Measurements from ENCODE around the gene USP28.

The USP28 gene

DNA sequence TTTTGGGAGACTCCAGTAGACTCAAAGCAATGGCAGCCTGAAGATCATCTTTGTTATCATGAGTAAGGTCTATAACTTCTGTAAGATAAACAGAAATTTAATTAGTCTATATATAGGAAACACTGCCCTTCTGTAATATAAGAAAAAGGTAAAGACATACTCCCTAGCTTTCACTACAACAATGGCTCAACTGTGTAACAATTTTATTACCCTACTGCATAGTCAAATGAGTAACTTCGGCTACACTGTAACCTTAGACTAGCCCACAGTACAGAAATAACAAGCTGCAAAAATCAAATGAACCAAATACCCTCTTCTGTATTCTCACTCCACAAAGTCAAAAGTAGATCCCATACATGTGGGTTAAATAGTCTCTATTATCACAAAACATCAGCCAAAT is 33.7 kb downstream of the USP28 start:
- no peak overlapping the region for H3K27ac ChIP-seq (ENCODE audit: extremely low read depth, low read depth, low read length)
- peaks cover 11 to 51% of the 10 kb centered on the region in 2 experiments for H3K36me3 ChIP-seq (ENCODE audit: control insufficient read depth in 2 of 2, insufficient read depth in 1 of 2, low read length in 2 of 2)
- H3K4me1 ChIP-seq (ENCODE audit: control insufficient read depth, insufficient read depth, low read length) = no peaks in the 10 kb centered on the region
- TF ChIP-seq WT1 (tag by site-specific recombination; IDR thresholded peaks at IDR 0.05) (peak; percentile 55; the same call in 1 of the 2 replicates), ZNF274 (IDR thresholded peaks at IDR 0.05; ENCODE audit: low read length) (no peak), ZNF274 (tag by site-specific recombination; IDR thresholded peaks at IDR 0.05; ENCODE audit: borderline replicate concordance) (no peak)
- ChIA-PET CTCF (no interaction called here), POLR2A (no interaction called here)
- H3K9me3 ChIP-seq (ENCODE audit: control insufficient read depth, insufficient read depth, low read depth, low read length) = no peaks in the 10 kb centered on the region
- H3K4me3 ChIP-seq (ENCODE audit: low read depth, low read length) = no peak overlapping the region

GRCh38 chr11:113840932-113841664 is 34.3 kb downstream of the USP28 start:
- ChIA-PET POLR2A (no interaction called here), CTCF (no interaction called here)
- TF ChIP-seq ZNF449 (tag by site-specific recombination; IDR thresholded peaks at IDR 0.05) (no peak), ZNF610 (tag by site-specific recombination; IDR thresholded peaks at IDR 0.05; ENCODE audit: borderline replicate concordance) (no peak), ZBTB6 (tag by site-specific recombination; IDR thresholded peaks at IDR 0.05) (no peak), ZNF596 (tag by site-specific recombination; IDR thresholded peaks at IDR 0.05) (no peak), ZBTB7A (tag by site-specific recombination; IDR thresholded peaks at IDR 0.05; ENCODE audit: low read depth) (no peak), ZNF174 (tag by site-specific recombination; IDR thresholded peaks at IDR 0.05) (no peak), ZXDB (tag by site-specific recombination; IDR thresholded peaks at IDR 0.05) (no peak), KLF17 (tag by site-specific recombination; IDR thresholded peaks at IDR 0.05) (no peak), ZEB2 (tag by site-specific recombination; IDR thresholded peaks at IDR 0.05) (no peak), ZNF645 (tag by site-specific recombination; IDR thresholded peaks at IDR 0.05) (no peak)
- TF ChIP-seq, protein P1, sequence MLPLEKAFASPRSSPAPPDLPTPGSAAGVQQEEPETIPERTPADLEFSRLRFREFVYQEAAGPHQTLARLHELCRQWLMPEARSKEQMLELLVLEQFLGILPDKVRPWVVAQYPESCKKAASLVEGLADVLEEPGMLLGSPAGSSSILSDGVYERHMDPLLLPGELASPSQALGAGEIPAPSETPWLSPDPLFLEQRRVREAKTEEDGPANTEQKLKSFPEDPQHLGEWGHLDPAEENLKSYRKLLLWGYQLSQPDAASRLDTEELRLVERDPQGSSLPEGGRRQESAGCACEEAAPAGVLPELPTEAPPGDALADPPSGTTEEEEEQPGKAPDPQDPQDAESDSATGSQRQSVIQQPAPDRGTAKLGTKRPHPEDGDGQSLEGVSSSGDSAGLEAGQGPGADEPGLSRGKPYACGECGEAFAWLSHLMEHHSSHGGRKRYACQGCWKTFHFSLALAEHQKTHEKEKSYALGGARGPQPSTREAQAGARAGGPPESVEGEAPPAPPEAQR (tag by site-specific recombination; IDR thresholded peaks at IDR 0.05) = no peak
- H3K4me1 ChIP-seq (ENCODE audit: control insufficient read depth, insufficient read depth, low read length) = no peaks in the 10 kb centered on the region
- H3K4me3 ChIP-seq (ENCODE audit: low read depth, low read length) = no peak overlapping the region
- H3K36me3 ChIP-seq (ENCODE audit: control insufficient read depth in 2 of 2, insufficient read depth in 1 of 2, low read length in 2 of 2) = peaks cover 11 to 57% of the 10 kb centered on the region in 2 experiments
- H3K9me3 ChIP-seq (ENCODE audit: control insufficient read depth, insufficient read depth, low read depth, low read length) = no peaks in the 10 kb centered on the region
- no peak overlapping the region for H3K27ac ChIP-seq (ENCODE audit: extremely low read depth, low read depth, low read length)

- no peaks in the 10 kb centered on the region for H3K4me1 ChIP-seq (ENCODE audit: control insufficient read depth, insufficient read depth, low read length)
- H3K9me3 ChIP-seq (ENCODE audit: control insufficient read depth, insufficient read depth, low read depth, low read length) = no peaks in the 10 kb centered on the region
- H3K4me3 ChIP-seq (ENCODE audit: low read depth, low read length) = no peak overlapping the region
- ChIA-PET CTCF (no interaction called here), POLR2A (no interaction called here)
- peaks cover 11 to 67% of the 10 kb centered on the region in 2 experiments for H3K36me3 ChIP-seq (ENCODE audit: control insufficient read depth in 2 of 2, insufficient read depth in 1 of 2, low read length in 2 of 2)
- H3K27ac ChIP-seq (ENCODE audit: extremely low read depth, low read depth, low read length) = no peak overlapping the region
- TF ChIP-seq EGR2 (tag by site-specific recombination; IDR thresholded peaks at IDR 0.05; ENCODE audit: low read depth) (no peak), SALL2 (tag by site-specific recombination; IDR thresholded peaks at IDR 0.05; ENCODE audit: borderline replicate concordance) (no peak), SP2 (tag by site-specific recombination; IDR thresholded peaks at IDR 0.05) (no peak), YY2 (tag by site-specific recombination; IDR thresholded peaks at IDR 0.05) (no peak)
- TF ChIP-seq, protein P2, sequence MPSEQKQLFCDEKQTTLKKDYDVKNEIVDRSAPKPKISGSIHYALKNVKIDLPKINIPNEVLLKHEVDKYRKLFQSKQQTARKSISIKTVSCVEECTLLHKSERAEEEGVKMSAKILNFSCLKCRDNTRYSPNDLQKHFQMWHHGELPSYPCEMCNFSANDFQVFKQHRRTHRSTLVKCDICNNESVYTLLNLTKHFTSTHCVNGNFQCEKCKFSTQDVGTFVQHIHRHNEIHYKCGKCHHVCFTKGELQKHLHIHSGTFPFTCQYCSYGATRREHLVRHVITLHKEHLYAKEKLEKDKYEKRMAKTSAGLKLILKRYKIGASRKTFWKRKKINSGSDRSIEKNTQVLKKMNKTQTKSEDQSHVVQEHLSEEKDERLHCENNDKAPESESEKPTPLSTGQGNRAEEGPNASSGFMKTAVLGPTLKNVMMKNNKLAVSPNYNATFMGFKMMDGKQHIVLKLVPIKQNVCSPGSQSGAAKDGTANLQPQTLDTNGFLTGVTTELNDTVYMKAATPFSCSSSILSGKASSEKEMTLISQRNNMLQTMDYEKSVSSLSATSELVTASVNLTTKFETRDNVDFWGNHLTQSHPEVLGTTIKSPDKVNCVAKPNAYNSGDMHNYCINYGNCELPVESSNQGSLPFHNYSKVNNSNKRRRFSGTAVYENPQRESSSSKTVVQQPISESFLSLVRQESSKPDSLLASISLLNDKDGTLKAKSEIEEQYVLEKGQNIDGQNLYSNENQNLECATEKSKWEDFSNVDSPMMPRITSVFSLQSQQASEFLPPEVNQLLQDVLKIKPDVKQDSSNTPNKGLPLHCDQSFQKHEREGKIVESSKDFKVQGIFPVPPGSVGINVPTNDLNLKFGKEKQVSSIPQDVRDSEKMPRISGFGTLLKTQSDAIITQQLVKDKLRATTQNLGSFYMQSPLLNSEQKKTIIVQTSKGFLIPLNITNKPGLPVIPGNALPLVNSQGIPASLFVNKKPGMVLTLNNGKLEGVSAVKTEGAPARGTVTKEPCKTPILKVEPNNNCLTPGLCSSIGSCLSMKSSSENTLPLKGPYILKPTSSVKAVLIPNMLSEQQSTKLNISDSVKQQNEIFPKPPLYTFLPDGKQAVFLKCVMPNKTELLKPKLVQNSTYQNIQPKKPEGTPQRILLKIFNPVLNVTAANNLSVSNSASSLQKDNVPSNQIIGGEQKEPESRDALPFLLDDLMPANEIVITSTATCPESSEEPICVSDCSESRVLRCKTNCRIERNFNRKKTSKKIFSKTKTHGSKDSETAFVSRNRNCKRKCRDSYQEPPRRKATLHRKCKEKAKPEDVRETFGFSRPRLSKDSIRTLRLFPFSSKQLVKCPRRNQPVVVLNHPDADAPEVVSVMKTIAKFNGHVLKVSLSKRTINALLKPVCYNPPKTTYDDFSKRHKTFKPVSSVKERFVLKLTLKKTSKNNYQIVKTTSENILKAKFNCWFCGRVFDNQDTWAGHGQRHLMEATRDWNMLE (tag by site-specific recombination; conservative IDR thresholded peaks at IDR 0.05; ENCODE audit: low read depth) = no peak
Observed at GRCh38 chr11:113839842-113840241, 35.5 kb downstream of the USP28 start.
